ENCODE measurements around the gene TPTE. TPM values are rescaled to one million over a fixed set of nuclear protein-coding genes. Genes with fewer than 3 reads are reported as not detected.
"Not testable (repeated sequence)": the region's sequence is repeated elsewhere in the genome, so short reads cannot be mapped to it uniquely, and the experiment has no call there.

TPTE gene
- total RNA-seq (2021; ENCODE audit: unreplicated experiment) = not detected
- not detected for polyA plus RNA-seq (2012; ENCODE audit: insufficient read length)
- Bru-seq, nascent RNA = not detected
- not detected for BruChase-seq, experiment 1, labeled RNA remaining after a 2-hour chase
- not detected for BruChase-seq, experiment 2, labeled RNA remaining after a 6-hour chase
- long read RNA-seq = 0 reads

DNA sequence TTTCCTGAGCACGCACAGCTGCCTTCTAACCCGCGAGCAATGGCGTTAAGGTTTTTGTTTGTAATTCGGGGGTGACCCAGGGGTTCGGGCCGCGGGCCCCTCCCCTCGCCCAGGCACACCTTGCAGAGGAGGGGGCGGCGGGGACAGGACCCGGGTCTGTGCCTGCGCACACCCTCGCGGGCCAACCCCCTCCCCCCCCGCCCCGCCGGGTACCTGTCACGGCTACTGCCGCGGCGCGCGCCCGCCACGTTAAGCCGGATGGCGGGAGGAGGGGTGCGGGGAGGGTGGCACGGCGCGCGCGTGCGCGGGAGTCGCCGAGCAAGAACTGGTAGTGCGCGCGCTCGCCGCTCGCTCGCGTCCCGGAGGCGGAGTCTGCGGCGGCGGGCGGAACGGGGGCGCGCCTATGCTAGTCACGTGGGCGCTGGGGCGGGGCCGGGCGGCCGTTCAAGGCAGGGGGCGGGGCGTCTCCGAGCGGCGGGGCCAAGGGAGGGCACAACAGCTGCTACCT, at the start of gene TPTE:
TPTE (plus strand) TSS at position 493 of the 508 bp plus-strand sequence. CDS start 17,141 bp downstream, outside the sequence.
- ATAC-seq (no peak), DNase-seq (ENCODE audit: low read depth, low spot score) (no peak)
- H3K27me3 ChIP-seq (ENCODE audit: control insufficient read depth, insufficient read depth, low read length) = no peaks in the 10 kb centered on the region
- no peak within 1 kb of the TSS for H3K27ac ChIP-seq (ENCODE audit: low read length)
- TF ChIP-seq REST (IDR thresholded peaks at IDR 0.05; ENCODE audit: insufficient read depth in 1 of 2, low read depth in 2 of 2, low read length in 1 of 2) = no peak
- H3K9me3 ChIP-seq (ENCODE audit: control insufficient read depth, insufficient read depth, low read depth, low read length) = no peaks in the 10 kb centered on the region
- POLR2A ChIA-PET = no interaction called here
- in situ Hi-C loops (cut with HindIII; ENCODE audit: low pct_unique_long_range_greater_than_20kb, low sequenced_read_pairs) = no loop called here
- no peaks in the 10 kb centered on the region for H3K36me3 ChIP-seq (ENCODE audit: control insufficient read depth, insufficient read depth, low read length)
- CTCF ChIA-PET = no interaction called here
- no peaks in the 10 kb centered on the region for H3K4me1 ChIP-seq (ENCODE audit: control insufficient read depth, insufficient read depth, low read length)
- BruUV-seq (replicated peaks) = no TSS peak
- intact Hi-C loops (cut with micrococcal nuclease; ENCODE audit: unreplicated experiment) = no loop called here
- H3K4me3 ChIP-seq (ENCODE audit: low read depth in 2 of 2, low read length in 2 of 2) = no peak within 1 kb of the TSS

DNA sequence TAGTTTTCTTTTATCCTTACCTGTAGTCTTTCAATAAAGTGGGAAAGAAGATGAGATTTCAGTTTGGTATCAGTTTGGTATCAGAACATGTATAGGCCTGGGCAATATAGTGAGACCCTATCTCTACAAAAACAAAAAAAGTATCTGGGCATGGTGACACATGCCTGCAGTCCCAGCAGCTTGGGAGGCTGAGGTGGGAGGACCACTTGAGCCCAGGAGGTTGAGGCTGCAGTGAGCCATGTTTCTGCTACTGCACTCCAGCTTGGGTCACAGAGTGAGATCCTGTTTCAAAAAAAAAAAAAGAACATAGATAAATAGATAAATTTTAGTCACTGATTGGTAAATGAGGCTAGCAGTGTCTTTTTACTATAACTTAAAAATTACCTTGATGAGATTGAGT, 49.4 kb upstream of the TPTE start:
- CTCF ChIA-PET; DNase-seq (ENCODE audit: low read depth, low spot score); H3K4me3 ChIP-seq (ENCODE audit: low read depth in 2 of 2, low read length in 2 of 2); H3K9me3 ChIP-seq (ENCODE audit: control insufficient read depth, insufficient read depth, low read depth, low read length); ATAC-seq; H3K27me3 ChIP-seq (ENCODE audit: control insufficient read depth, insufficient read depth, low read length); H3K4me1 ChIP-seq (ENCODE audit: control insufficient read depth, insufficient read depth, low read length); POLR2A ChIA-PET; intact Hi-C loops (cut with micrococcal nuclease; ENCODE audit: unreplicated experiment); H3K36me3 ChIP-seq (ENCODE audit: control insufficient read depth, insufficient read depth, low read length); in situ Hi-C loops (cut with HindIII; ENCODE audit: low pct_unique_long_range_greater_than_20kb, low sequenced_read_pairs); BruUV-seq (replicated peaks); H3K27ac ChIP-seq (ENCODE audit: low read length): not testable (repeated sequence)

- H3K27me3 ChIP-seq (ENCODE audit: control insufficient read depth, insufficient read depth, low read length); CTCF ChIA-PET; BruUV-seq (replicated peaks); H3K36me3 ChIP-seq (ENCODE audit: control insufficient read depth, insufficient read depth, low read length); DNase-seq (ENCODE audit: low read depth, low spot score); in situ Hi-C loops (cut with HindIII; ENCODE audit: low pct_unique_long_range_greater_than_20kb, low sequenced_read_pairs); H3K27ac ChIP-seq (ENCODE audit: low read length); ATAC-seq; intact Hi-C loops (cut with micrococcal nuclease; ENCODE audit: unreplicated experiment); POLR2A ChIA-PET; H3K9me3 ChIP-seq (ENCODE audit: control insufficient read depth, insufficient read depth, low read depth, low read length); H3K4me1 ChIP-seq (ENCODE audit: control insufficient read depth, insufficient read depth, low read length); H3K4me3 ChIP-seq (ENCODE audit: low read depth in 2 of 2, low read length in 2 of 2): not testable (repeated sequence)
Measured at GRCh38 chr21:10477794-10478193, 43.6 kb upstream of the TPTE start.

- H3K9me3 ChIP-seq (ENCODE audit: control insufficient read depth, insufficient read depth, low read depth, low read length); H3K36me3 ChIP-seq (ENCODE audit: control insufficient read depth, insufficient read depth, low read length); ATAC-seq; in situ Hi-C loops (cut with HindIII; ENCODE audit: low pct_unique_long_range_greater_than_20kb, low sequenced_read_pairs); CTCF ChIA-PET; BruUV-seq (replicated peaks); H3K4me1 ChIP-seq (ENCODE audit: control insufficient read depth, insufficient read depth, low read length); DNase-seq (ENCODE audit: low read depth, low spot score); intact Hi-C loops (cut with micrococcal nuclease; ENCODE audit: unreplicated experiment); POLR2A ChIA-PET; H3K27me3 ChIP-seq (ENCODE audit: control insufficient read depth, insufficient read depth, low read length); H3K27ac ChIP-seq (ENCODE audit: low read length); H3K4me3 ChIP-seq (ENCODE audit: low read depth in 2 of 2, low read length in 2 of 2): not testable (repeated sequence)
Measured at GRCh38 chr21:10479875-10480274, 41.5 kb upstream of the TPTE start.

DNA sequence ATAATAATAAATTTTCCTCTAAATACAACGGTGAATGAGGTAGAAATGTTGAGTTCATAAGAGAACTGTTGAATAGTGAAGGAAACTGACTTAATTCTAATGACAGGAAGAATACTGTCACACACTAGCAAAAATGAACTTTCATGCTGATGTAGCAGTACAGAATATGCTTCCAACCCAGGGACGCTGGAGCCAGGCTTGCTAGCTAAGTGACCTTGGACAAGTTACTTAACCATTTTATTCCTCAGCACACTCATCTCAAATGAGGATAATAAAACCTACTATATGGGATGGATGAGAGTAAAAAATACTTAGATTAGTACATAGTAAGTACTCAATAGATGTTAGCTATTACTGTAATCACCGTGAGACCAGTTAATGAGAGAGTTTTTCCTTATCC, 36.5 kb upstream of the TPTE start:
- in situ Hi-C loops (cut with HindIII; ENCODE audit: low pct_unique_long_range_greater_than_20kb, low sequenced_read_pairs); CTCF ChIA-PET; H3K27ac ChIP-seq (ENCODE audit: low read length); DNase-seq (ENCODE audit: low read depth, low spot score); H3K36me3 ChIP-seq (ENCODE audit: control insufficient read depth, insufficient read depth, low read length); BruUV-seq (replicated peaks); POLR2A ChIA-PET; H3K9me3 ChIP-seq (ENCODE audit: control insufficient read depth, insufficient read depth, low read depth, low read length); H3K4me1 ChIP-seq (ENCODE audit: control insufficient read depth, insufficient read depth, low read length); H3K4me3 ChIP-seq (ENCODE audit: low read depth in 2 of 2, low read length in 2 of 2); ATAC-seq; intact Hi-C loops (cut with micrococcal nuclease; ENCODE audit: unreplicated experiment); H3K27me3 ChIP-seq (ENCODE audit: control insufficient read depth, insufficient read depth, low read length): not testable (repeated sequence)

DNA sequence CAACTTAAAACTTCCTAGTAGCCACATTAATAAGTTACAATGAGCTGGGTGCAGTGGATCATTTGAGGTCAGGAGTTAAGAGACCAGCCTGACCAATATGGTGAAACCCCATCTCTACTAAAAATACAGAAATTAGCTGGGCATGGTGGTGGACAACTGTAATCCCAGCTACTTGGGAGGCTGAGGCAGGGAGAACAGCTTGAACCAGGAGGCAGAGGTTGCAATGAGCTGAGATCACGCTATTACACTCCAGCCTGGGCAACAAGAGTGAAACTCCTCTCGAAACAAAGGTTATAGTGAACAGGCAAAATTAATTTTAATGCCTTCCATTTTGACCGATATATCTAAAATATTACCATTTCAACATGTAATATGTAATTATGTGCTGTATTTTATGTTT, 30.9 kb upstream of the TPTE start:
- BruUV-seq (replicated peaks); POLR2A ChIA-PET; H3K9me3 ChIP-seq (ENCODE audit: control insufficient read depth, insufficient read depth, low read depth, low read length); H3K27me3 ChIP-seq (ENCODE audit: control insufficient read depth, insufficient read depth, low read length); H3K4me3 ChIP-seq (ENCODE audit: low read depth in 2 of 2, low read length in 2 of 2); H3K36me3 ChIP-seq (ENCODE audit: control insufficient read depth, insufficient read depth, low read length); ATAC-seq; in situ Hi-C loops (cut with HindIII; ENCODE audit: low pct_unique_long_range_greater_than_20kb, low sequenced_read_pairs); H3K4me1 ChIP-seq (ENCODE audit: control insufficient read depth, insufficient read depth, low read length); intact Hi-C loops (cut with micrococcal nuclease; ENCODE audit: unreplicated experiment); CTCF ChIA-PET; DNase-seq (ENCODE audit: low read depth, low spot score); H3K27ac ChIP-seq (ENCODE audit: low read length): not testable (repeated sequence)

Measured in Panc1 (cell line).